Measurements from ENCODE around the gene KRT25.

- TF ChIP-seq NRF1 (IDR thresholded peaks at IDR 0.05; ENCODE audit: low read depth, low read length) (no peak), CTCF (IDR thresholded peaks at IDR 0.05; ENCODE audit: control extremely low read depth in 1 of 3, insufficient read depth in 1 of 3, low read depth in 1 of 3, low read length in 3 of 3) (no peak)
Observed at GRCh38 chr17:40735016-40735415, 20.1 kb downstream of the KRT25 start.
